ENCODE measurements around the gene SRGAP2. TPM values are rescaled to one million over a fixed set of nuclear protein-coding genes. Genes with fewer than 3 reads are reported as not detected.
"Not testable (repeated sequence)": the region's sequence is repeated elsewhere in the genome, so short reads cannot be mapped to it uniquely, and the experiment has no call there.

The SRGAP2 gene
- total RNA-seq, 5 donors from 2014 or later (not counting 1 experiment from before 2014, with no cell fraction given) = 26.1 to 37.0 (median 32.9) TPM

GRCh38 chr1:206186826-206187225, 16.5 kb upstream of the SRGAP2 start:
- H3K27me3 Mint-ChIP-seq; H3K27ac Mint-ChIP-seq; H3K4me1 Mint-ChIP-seq; H3K9me3 ChIP-seq; DNase-seq; H3K36me3 ChIP-seq (ENCODE audit: control insufficient read depth in 2 of 2, extremely low read depth in 1 of 2, insufficient read depth in 1 of 2, low read length in 1 of 2); H3K4me3 Mint-ChIP-seq; CTCF ChIA-PET; H3K4me1 ChIP-seq (ENCODE audit: control insufficient read depth in 1 of 2, extremely low read depth in 1 of 2, insufficient read depth in 2 of 2, low read length in 2 of 2); H3K9me3 Mint-ChIP-seq; POLR2A ChIA-PET; H3K27me3 ChIP-seq (replicated peaks in 1 of 2; ENCODE audit: control insufficient read depth in 2 of 2, extremely low read depth in 1 of 2, insufficient read depth in 2 of 2, low read length in 1 of 2); H3K27ac ChIP-seq (ENCODE audit: low read length); H3K36me3 Mint-ChIP-seq; H3K4me3 ChIP-seq (ENCODE audit: control insufficient read depth in 1 of 2, extremely low read depth in 1 of 2, low read length in 1 of 2); ATAC-seq (replicated peaks in 1 of 4): not testable (repeated sequence)
- WGBS (ENCODE audit: insufficient coverage) = no CpG with 5 or more reads among the region's 4 CpGs

GRCh38 chr1:206195182-206195581, 8.2 kb upstream of the SRGAP2 start:
- WGBS (ENCODE audit: insufficient coverage) = no CpG with 5 or more reads among the region's 2 CpGs
- H3K27ac Mint-ChIP-seq; H3K27me3 ChIP-seq (replicated peaks in 1 of 2; ENCODE audit: control insufficient read depth in 2 of 2, extremely low read depth in 1 of 2, insufficient read depth in 2 of 2, low read length in 1 of 2); H3K9me3 Mint-ChIP-seq; H3K36me3 Mint-ChIP-seq; H3K27me3 Mint-ChIP-seq; H3K4me1 Mint-ChIP-seq; H3K4me3 ChIP-seq (ENCODE audit: control insufficient read depth in 1 of 2, extremely low read depth in 1 of 2, low read length in 1 of 2); POLR2A ChIA-PET; DNase-seq; CTCF ChIA-PET; H3K9me3 ChIP-seq; H3K4me1 ChIP-seq (ENCODE audit: control insufficient read depth in 1 of 2, extremely low read depth in 1 of 2, insufficient read depth in 2 of 2, low read length in 2 of 2); H3K27ac ChIP-seq (ENCODE audit: low read length); ATAC-seq (replicated peaks in 1 of 4); H3K36me3 ChIP-seq (ENCODE audit: control insufficient read depth in 2 of 2, extremely low read depth in 1 of 2, insufficient read depth in 1 of 2, low read length in 1 of 2); H3K4me3 Mint-ChIP-seq: not testable (repeated sequence)

DNA sequence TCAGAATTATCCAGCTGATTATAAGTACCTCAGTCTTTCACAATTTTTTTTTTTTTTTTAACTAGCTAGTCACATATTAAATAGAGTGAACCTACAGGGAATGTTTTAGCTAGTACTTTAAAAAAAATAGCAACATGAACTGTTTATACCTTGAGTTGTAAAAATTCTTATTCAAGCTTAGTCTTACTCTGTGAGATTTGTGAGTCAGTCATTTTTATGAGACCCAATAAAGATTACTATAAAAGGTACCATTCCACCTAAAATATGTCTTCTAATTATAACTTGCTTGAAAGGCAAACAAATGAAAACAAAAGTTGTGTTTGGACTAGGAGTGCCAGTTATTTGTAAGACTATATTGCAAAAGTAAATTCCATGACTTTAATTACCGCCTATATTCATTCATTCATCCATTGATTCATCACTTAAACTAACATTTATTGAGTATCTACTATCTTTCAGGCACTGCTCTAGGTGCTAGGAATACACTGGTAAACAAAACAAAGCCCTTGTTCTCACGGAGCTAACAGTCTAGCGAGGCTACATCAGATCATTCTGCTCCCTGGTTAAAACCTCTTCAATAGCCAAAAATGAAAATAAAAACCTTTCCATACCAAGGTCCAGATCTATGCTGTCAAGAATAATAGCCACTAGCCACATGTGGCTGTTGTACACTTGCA, 6.5 kb upstream of the SRGAP2 start:
- DNase-seq; H3K4me3 Mint-ChIP-seq; CTCF ChIA-PET; ATAC-seq (replicated peaks in 1 of 4); H3K9me3 ChIP-seq; H3K4me1 Mint-ChIP-seq; H3K9me3 Mint-ChIP-seq; H3K36me3 Mint-ChIP-seq; H3K36me3 ChIP-seq (ENCODE audit: control insufficient read depth in 2 of 2, extremely low read depth in 1 of 2, insufficient read depth in 1 of 2, low read length in 1 of 2); H3K4me1 ChIP-seq (ENCODE audit: control insufficient read depth in 1 of 2, extremely low read depth in 1 of 2, insufficient read depth in 2 of 2, low read length in 2 of 2); H3K27me3 ChIP-seq (replicated peaks in 1 of 2; ENCODE audit: control insufficient read depth in 2 of 2, extremely low read depth in 1 of 2, insufficient read depth in 2 of 2, low read length in 1 of 2); H3K4me3 ChIP-seq (ENCODE audit: control insufficient read depth in 1 of 2, extremely low read depth in 1 of 2, low read length in 1 of 2); H3K27me3 Mint-ChIP-seq; POLR2A ChIA-PET; H3K27ac ChIP-seq (ENCODE audit: low read length); H3K27ac Mint-ChIP-seq: not testable (repeated sequence)
- no CpG with 5 or more reads among the region's 3 CpGs for WGBS (ENCODE audit: insufficient coverage)

DNA sequence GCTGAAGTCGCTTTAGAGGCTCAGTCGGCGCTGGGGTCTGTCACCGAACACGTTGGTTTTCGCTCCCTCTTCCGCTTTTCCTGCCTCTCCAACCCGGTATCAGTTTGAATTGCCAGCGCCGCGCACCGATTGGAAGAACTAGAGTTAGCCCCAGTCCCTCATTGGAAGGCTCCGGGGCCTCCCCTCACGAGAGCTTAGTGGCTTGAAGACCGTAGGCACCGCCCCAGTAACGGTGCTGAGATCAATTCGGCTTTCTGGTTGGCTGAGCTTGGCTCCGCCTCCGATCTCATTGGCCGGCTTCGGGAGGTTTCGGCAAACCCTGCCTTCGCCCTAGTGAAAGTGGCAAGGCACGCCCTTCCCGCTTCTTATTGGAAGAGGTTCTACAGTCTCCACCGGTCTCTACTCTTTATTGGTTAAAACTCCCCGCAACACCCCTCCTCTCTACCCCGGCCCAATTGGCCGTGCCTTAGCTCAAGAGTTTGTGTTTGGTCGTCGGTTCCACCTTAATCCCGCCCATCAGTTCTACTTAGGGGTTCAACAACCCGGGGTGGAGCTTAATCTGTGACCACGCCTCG, 465 bp upstream of the SRGAP2 start, which contains the start of gene FAM72A:
Gene FAM72A, minus strand, starts transcription at position 51 of the 575 bp plus-strand sequence. CDS start 814 bp downstream, outside the sequence.
- 0% methylated on average over 7 of the region's 36 CpGs for WGBS (ENCODE audit: insufficient coverage)
- H3K27ac ChIP-seq (ENCODE audit: low read length); H3K9me3 ChIP-seq; POLR2A ChIA-PET; H3K36me3 ChIP-seq (ENCODE audit: control insufficient read depth in 2 of 2, extremely low read depth in 1 of 2, insufficient read depth in 1 of 2, low read length in 1 of 2); H3K9me3 Mint-ChIP-seq; H3K4me1 ChIP-seq (ENCODE audit: control insufficient read depth in 1 of 2, extremely low read depth in 1 of 2, insufficient read depth in 2 of 2, low read length in 2 of 2); H3K36me3 Mint-ChIP-seq; H3K27me3 Mint-ChIP-seq; CTCF ChIA-PET; H3K4me1 Mint-ChIP-seq; H3K27me3 ChIP-seq (replicated peaks in 1 of 2; ENCODE audit: control insufficient read depth in 2 of 2, extremely low read depth in 1 of 2, insufficient read depth in 2 of 2, low read length in 1 of 2): not testable (repeated sequence)
- DNase-seq (peak; percentile 88 to 100 (median 97)), ATAC-seq (replicated peaks in 1 of 4) (peak; percentile 84 to 87 (median 85))
- H3K4me3 ChIP-seq (ENCODE audit: control insufficient read depth in 1 of 2, extremely low read depth in 1 of 2, low read length in 1 of 2) = peak within 1 kb of the TSS in 1 of 2 donors; percentile 56
- Mint-ChIP-seq H3K4me3 (peak within 1 kb of the TSS; percentile 79 to 84 (median 82)), H3K27ac (peak within 1 kb of the TSS in 1 of 2 donors; percentile 34)

DNA sequence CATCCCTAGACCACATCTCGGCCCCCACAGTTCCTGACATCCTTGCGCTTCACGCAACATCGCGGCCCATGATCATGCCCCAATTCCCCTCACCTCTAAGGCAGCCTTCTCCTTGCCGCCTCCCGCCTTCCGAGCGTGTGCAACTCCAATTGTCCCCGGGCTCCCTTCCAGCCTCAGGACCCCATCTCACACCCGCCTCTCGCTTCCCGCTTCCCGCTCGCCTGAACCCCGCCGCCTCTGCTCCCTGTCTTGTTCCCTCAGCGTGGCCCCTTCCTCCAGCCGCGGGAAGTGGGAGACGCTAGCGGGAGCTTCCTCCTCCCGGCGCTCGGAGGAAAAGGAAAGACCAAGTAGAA, 794 bp downstream of the SRGAP2 start:
- H3K27ac Mint-ChIP-seq; H3K27ac ChIP-seq (ENCODE audit: low read length); POLR2A ChIA-PET; H3K9me3 Mint-ChIP-seq; H3K36me3 ChIP-seq (ENCODE audit: control insufficient read depth in 2 of 2, extremely low read depth in 1 of 2, insufficient read depth in 1 of 2, low read length in 1 of 2); H3K4me1 ChIP-seq (ENCODE audit: control insufficient read depth in 1 of 2, extremely low read depth in 1 of 2, insufficient read depth in 2 of 2, low read length in 2 of 2); H3K4me1 Mint-ChIP-seq; CTCF ChIA-PET; ATAC-seq (replicated peaks in 1 of 4); H3K27me3 ChIP-seq (replicated peaks in 1 of 2; ENCODE audit: control insufficient read depth in 2 of 2, extremely low read depth in 1 of 2, insufficient read depth in 2 of 2, low read length in 1 of 2); H3K36me3 Mint-ChIP-seq; H3K27me3 Mint-ChIP-seq; H3K9me3 ChIP-seq: not testable (repeated sequence)
- H3K4me3 Mint-ChIP-seq = peak overlapping the region; percentile 31 to 79 (median 62)
- DNase-seq = peak in 3 of 35 experiments; percentile 0 to 3 (median 0)
- H3K4me3 ChIP-seq (ENCODE audit: control insufficient read depth in 1 of 2, extremely low read depth in 1 of 2, low read length in 1 of 2) = peak overlapping the region in 1 of 2 donors; percentile 33
- no CpG with 5 or more reads among the region's 25 CpGs for WGBS (ENCODE audit: insufficient coverage)

DNA sequence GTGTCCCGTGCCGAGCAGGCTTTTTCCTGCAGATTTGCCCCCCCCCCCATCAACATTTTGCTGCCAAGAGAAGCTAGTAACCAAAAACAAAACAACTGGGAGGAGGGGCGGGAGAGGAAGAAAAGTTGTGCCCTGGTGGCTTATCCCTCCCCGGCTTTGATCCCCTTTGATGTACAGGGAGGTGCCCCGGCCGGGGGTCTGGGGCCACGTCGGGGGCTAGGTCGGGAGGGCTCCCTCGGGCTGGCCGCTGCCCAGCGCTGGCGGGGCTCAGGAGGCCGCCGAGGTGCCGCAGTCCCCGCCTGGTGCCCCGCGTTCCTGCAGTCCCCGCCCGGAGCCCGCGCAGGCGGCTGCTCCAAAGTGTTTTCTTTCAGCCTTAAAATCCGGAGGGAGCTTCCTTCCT, 1.5 kb downstream of the SRGAP2 start:
- WGBS (ENCODE audit: insufficient coverage) = no CpG with 5 or more reads among the region's 25 CpGs
- H3K4me1 Mint-ChIP-seq; H3K36me3 Mint-ChIP-seq; H3K36me3 ChIP-seq (ENCODE audit: control insufficient read depth in 2 of 2, extremely low read depth in 1 of 2, insufficient read depth in 1 of 2, low read length in 1 of 2); H3K27me3 Mint-ChIP-seq; CTCF ChIA-PET; H3K4me1 ChIP-seq (ENCODE audit: control insufficient read depth in 1 of 2, extremely low read depth in 1 of 2, insufficient read depth in 2 of 2, low read length in 2 of 2); H3K27ac ChIP-seq (ENCODE audit: low read length); H3K27ac Mint-ChIP-seq; POLR2A ChIA-PET; ATAC-seq (replicated peaks in 1 of 4); H3K27me3 ChIP-seq (replicated peaks in 1 of 2; ENCODE audit: control insufficient read depth in 2 of 2, extremely low read depth in 1 of 2, insufficient read depth in 2 of 2, low read length in 1 of 2); H3K9me3 Mint-ChIP-seq; H3K9me3 ChIP-seq: not testable (repeated sequence)
- peak in 9 of 35 experiments; percentile 0 to 12 (median 0) for DNase-seq
- peak overlapping the region; percentile 78 to 83 (median 79) for H3K4me3 Mint-ChIP-seq
- peak overlapping the region in 1 of 2 donors; percentile 26 for H3K4me3 ChIP-seq (ENCODE audit: control insufficient read depth in 1 of 2, extremely low read depth in 1 of 2, low read length in 1 of 2)

DNA sequence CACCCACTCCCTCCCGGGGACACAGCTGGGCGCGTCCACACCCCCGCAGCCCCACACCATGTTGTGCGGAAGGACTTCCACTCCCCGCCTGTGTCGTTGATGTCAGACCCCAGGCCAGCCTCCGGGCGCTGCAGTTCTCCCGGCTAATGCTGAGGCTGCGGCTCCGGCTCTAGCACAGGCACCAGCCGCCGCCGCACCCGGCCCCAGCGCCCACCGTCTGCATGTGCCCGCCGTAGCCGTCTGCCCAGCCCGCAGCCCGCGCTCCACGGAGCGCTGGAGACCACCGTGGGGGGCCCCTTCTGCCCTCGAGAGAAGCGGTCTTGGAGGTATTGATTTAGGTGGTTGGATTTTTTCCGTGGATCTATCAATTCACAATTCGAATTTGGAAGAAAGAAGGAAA, 2.2 kb downstream of the SRGAP2 start:
- H3K27me3 ChIP-seq (replicated peaks in 1 of 2; ENCODE audit: control insufficient read depth in 2 of 2, extremely low read depth in 1 of 2, insufficient read depth in 2 of 2, low read length in 1 of 2); H3K4me1 ChIP-seq (ENCODE audit: control insufficient read depth in 1 of 2, extremely low read depth in 1 of 2, insufficient read depth in 2 of 2, low read length in 2 of 2); CTCF ChIA-PET; H3K9me3 ChIP-seq; H3K27ac Mint-ChIP-seq; H3K27me3 Mint-ChIP-seq; H3K4me3 Mint-ChIP-seq; H3K36me3 ChIP-seq (ENCODE audit: control insufficient read depth in 2 of 2, extremely low read depth in 1 of 2, insufficient read depth in 1 of 2, low read length in 1 of 2); H3K4me1 Mint-ChIP-seq; H3K4me3 ChIP-seq (ENCODE audit: control insufficient read depth in 1 of 2, extremely low read depth in 1 of 2, low read length in 1 of 2); H3K27ac ChIP-seq (ENCODE audit: low read length); POLR2A ChIA-PET; ATAC-seq (replicated peaks in 1 of 4); H3K9me3 Mint-ChIP-seq; H3K36me3 Mint-ChIP-seq: not testable (repeated sequence)
- DNase-seq = peak in 8 of 35 experiments; percentile 1 to 12 (median 4)
- no CpG with 5 or more reads among the region's 31 CpGs for WGBS (ENCODE audit: insufficient coverage)

All from T-cell (primary cell).